ENCODE measurements around the gene FAM209A.
"Not testable (repeated sequence)": the region's sequence is repeated elsewhere in the genome, so short reads cannot be mapped to it uniquely, and the experiment has no call there.

Gene FAM209A, protein sequence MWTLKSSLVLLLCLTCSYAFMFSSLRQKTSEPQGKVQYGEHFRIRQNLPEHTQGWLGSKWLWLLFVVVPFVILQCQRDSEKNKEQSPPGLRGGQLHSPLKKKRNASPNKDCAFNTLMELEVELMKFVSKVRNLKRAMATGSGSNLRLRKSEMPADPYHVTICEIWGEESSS

DNA sequence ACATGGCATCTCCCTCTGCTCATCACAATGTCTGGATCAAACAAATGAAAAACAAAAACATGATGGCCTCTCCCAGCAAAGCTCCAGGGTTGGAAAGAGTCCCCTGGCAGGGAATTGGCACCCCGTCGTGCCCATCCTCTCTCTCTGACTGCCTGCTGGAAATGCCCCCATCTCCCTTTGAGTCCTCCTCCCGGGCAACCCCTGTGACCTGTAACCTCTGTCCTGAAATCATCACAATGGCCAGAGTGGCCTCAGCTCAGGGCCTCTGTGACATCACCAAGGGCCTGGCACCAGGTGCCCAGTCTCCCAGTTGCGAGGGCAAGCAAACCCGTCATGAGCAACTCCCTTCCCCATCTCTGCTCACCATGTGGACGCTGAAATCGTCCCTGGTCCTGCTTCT is at the start of gene FAM209A:
FAM209A (plus strand) TSS at position 301 of the 400 bp plus-strand sequence; CDS start at position 366, 65 bp downstream.
- not testable (repeated sequence) for DNase-seq

DNA sequence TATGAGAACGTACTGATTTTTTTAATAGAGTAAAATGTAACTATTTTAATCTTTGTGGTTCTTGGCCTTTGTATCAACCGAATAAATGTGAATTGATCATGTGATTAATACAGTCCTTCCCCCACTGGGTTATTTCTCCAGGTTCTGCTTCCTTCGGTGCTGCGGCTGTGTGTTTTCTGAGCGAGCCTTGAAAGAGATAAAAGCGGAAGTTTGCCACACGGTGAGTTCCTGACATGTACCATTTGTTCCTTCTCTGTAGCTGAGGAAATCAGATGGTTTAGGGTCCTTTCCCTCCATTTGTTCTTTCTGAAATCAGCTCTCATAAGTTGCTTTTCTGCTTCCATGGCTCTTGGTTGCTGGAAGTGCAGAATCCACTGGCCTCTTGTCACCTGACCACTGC is 40.6 kb upstream of the FAM209A start:
- no peak for DNase-seq

DNA sequence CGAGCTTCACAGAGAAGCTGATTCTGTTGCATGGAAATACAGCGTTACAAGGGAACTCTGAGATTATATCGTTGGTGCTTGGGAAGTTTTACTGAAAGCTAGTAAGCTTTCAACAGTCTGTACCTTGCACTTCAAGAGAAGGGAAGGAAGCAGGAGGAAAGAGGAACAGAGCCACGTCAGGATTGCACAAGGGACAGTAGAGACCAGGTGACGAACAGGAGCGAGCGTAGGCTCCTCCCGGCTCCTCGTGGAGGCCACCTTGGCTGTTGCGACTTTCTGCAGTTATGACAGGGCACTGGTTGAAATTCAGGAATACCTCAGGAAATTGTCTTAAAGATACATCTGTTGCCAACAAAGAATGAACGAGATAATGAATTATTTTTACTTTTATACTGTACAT is 37.3 kb upstream of the FAM209A start:
- no peak for DNase-seq

DNA sequence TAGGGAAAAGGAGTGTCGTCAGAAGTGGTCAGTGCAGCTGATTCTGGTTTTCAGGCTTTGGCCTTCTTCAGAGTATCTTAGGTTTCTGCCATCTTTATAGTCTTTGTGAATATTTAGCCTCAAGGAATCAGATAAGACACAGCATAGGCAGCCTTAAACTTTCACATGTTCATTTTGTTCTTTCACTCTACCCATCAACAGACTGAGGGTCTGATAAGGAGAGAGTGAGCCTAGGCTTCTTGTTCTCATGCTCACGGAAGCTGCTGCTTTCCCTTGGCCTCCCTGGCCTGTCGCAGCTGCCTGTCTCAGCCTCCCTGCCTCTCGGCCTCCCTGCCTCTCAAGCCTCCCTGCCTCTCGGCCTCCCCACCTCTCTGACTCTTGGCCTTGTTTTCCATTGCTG is 36.0 kb upstream of the FAM209A start:
- DNase-seq = no peak

DNA sequence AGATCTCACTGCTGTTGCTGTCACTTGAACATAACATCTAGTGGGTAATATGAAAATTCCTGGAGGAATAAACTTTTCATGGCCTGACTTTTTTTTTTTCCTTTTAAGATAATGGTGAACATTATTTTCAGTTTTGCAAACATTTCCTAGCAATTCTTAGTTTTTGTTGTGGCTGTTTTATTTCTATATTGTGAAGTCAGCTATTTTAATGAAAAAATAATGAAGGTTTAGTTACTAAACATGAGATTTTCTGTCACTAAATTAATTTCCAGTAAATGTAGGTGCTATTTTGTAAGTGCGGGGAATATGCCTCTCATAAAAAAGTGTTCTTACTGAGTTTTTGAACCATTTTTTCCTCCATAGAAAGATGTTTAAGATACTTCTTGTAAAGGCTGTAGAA is 23.4 kb upstream of the FAM209A start:
- DNase-seq = no peak

DNA sequence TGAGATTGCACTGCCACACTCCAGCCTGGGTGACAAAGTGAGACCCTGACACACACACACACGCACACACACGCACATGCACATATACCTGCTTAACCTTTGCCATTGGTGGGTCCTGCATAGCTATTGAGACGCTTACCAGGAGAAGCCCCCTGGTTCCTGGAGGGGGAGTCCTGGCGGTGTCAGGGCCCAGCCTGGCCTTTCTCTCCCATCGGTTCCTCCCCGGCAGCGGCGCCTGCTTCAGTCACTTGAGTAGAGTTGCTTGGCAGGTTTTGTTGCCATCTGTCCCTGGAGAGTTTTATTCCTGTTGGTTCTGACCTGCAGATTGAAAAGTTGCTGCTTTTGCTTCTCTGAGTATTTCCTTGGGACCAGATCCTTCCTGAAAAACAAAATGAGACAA is 20.6 kb upstream of the FAM209A start:
- DNase-seq = no peak

DNA sequence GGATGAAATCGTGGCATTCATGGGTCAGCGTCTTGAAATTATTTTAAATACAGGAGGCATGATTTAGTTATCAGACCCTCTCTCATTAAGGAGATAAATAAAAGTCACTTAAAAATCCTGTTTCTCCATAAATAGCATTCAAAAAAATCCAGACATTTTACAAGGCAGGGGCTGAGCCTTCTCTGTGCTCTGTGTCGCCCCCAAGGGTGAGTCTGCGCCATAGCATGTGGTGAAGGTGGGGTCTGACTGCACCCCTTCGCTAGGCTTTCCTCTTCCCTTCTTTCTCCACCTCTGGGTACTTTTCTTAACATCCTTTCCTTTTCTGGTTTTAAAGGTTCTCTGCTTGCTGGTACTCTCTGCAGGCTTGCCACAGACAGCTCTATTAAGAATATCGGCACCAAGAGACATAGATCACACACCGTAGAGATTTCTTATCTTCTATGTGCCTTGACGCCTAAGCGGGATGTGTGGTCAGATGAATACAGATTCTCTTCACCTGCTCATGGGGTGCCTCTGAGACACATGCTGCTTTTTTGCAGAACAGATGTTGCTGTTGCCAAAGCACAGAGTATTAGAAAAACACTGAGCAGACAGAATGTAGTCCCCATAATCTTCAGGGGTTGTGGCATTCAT is 20.1 kb upstream of the FAM209A start:
- no peak for DNase-seq

DNA sequence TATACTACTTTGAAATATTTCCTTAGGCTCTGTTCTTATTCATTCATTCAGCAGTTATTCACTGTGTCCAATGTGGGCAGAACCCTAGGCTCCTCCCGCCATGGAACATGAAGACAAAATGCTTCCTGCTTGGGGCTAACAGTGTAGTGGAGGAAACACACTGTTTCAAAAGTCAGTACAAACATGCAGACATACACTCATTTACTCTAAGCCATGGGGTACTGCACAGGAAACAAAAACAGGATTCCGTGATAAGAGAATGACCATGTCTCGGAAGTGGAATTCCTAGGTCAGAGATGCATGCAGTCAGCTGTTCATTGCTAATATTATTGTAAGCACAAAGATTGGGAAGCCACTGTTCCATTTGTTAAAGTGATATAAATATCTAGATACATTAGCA is 18.4 kb upstream of the FAM209A start:
- DNase-seq = no peak

DNA sequence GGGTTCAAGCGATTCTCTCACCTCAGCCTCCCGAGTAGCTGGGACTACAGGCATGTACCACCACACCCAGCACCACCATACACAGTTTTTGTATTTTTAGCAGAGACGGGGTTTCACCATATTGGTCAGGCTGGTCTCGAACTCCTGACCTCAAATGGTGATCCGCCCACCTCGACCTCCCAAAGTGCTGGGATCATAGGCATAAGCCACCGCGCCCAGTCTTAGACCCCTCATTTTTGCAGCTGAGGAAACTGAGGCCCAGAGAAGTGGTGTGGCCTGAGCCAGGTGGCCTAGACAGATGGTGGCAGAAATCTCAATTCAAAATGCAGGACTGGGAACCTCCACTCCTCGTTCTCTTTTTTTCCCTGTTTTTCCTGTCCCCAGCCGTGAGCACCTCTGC is 12.6 kb upstream of the FAM209A start:
- no peak for DNase-seq

DNA sequence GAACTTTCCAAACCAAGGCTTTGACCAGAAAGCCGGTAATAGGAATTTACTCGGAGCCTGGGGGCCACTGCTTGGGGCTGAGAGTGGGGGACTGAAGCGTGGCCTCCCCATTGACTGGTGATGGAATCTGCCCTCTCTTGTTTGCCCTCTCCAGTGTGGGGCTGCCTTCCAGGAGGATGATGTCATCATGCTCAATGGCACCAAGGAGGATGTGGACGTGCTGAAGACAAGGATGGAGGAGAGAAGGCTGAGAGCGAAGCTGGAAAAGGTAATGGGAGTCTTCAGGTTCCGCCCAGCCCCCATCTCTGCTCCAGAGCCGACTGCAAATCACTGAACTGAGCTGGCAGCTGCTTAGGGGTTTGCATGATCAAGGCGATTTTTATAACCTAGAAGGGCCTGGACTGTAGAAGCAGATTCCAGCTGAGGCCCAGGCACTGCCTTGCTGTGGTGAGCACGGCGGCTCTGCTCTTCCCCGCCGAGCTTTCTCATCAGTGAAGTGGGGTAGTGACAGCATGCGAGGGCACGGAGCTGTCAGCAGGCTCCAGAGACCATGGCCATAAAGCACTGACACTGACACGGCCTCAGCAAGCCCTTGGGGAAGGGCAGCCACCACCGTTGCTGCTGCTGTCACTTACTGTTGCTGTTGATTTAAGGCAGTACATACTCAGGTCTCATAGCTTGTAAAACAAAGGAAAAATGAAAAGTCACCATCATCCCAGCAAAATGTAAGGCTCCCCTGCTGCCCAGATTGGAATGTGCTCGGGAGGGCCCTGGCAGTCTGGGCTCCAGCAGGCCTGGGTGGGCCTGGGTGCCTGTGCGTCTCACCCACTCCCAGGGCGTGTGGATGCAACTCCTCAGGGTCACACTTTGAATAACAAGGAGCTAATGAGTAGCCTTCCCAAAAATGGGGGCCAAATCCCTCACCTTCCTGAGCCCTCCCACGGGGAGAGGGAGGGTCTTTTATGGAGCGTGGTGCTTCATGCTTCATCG is 11.1 kb upstream of the FAM209A start:
- DNase-seq = no peak

DNA sequence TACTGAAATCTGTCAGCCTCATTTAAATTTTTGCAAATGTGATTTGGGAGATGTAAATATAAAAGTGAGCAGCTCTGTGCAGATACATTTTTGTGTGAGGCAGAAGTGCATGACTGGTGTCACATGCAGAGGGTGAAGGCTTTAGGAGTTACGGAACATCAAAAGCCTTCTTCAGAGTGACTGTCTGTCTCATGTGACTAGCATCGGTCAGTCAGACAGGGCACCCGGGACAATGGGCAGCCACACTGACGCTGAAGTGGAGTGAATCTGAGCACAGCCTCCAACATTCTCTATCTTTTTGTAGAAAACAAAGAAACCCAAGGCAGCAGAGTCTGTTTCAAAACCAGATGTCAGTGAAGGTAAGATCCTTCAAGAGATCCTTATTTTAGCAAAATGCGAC is 7.9 kb upstream of the FAM209A start:
- DNase-seq = no peak

DNA sequence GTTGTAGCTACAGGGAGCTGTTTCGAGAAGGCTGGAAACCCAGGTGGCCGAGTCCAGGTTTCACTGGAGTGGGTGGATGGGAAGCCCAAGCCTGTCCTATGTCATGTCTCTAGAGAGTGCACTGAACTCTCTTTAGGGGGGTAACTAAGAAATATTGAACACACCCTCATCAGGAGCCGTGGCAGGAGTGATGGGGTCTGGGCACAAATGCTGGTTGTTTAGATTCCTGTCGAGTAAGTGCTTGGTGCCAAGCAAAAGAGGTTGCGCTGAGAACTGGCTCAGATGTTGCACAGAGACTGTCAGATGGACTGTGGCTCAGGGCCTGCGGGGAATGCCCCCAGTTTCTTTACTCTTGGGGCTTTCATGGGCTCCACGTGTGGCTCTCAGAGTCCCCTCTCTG is 7.3 kb upstream of the FAM209A start:
- DNase-seq = no peak

DNA sequence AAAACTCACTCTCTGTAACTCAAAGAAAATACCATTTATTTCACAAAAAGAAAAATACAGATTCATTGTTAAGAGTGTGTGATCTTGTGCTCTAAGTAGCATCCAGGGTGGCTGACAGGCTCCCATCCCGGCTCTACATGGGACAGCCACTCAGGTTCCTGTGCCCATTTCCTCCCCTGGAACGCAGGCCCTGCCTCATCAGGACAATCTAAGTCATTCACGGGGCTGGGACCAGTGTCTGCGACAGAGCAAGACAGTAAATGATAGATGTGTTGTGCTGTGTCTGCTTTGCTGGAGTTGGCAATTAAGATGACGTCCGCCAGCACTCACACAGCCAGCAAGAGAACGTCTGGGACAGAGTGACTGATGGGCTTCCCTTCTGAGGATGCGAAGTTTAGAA is 6.9 kb upstream of the FAM209A start:
- no peak for DNase-seq

DNA sequence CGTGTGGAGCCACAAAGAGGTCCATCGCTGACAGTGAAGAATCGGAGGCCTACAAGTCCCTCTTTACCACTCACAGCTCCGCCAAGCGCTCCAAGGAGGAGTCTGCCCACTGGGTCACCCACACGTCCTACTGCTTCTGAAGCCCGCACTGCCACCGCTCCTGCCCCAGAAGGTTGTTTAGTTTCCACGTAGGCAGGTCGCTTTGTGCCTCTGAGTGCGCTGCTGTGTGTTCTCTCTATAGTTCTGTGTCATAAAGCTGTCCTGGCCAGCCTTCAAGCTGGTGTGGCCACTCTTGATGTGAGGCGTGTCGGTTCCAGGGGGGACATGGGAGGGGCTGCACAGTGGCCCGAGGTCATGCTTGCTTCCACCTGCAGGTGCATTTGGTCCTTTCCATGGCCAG is 6.4 kb upstream of the FAM209A start:
- DNase-seq = no peak

DNA sequence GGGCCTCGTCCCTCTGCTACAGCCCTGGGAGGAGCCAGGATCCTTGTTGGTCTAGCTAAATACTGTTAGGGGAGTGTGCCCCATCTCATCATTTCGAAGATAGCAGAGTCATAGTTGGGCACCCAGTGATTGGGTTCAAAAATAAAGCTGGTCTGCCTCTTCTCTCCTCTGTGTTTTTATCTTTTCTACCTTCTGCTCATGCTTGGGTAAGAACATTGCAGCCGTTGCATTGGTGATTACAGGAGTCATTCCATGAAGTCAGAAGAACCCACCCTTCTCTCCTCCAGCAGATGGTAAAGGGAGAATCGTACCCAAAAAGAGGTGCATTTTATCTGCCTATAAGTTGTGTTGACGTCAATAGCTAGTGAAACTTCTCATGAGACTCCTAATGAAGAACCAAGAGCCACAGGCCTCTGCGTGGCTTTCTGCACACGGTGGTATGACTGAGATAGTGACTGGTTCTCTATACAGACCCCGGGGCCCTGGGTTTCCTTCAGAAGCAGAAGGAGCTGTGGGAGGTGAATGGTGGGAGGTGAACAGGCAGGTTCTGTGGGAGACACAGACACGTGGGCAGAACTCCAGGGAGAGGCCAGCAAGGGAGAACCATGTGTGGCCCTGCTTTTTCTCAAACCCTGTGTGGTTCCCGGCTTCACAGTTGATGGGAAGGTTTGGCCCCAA is 5.7 kb upstream of the FAM209A start:
- DNase-seq = no peak

DNA sequence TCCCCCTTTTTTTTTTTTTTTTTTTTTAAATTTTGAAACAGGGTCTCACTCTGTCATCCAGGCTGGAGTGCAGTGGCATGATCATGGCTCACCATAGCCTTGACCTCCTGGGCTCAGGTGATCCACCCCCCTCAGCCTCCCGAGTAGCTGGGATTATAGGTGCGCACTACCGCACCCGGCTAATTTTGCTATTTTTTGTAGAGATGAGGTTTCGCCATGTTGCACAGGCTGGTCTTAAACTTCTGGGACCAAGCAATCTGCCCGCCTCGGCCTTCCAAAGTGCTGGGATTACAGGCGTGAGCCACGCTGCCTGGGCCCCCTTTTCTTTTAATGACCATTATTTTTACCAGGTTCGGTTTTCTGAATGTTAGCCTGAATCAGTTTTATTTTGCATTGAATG is 5.0 kb upstream of the FAM209A start:
- DNase-seq = no peak

DNA sequence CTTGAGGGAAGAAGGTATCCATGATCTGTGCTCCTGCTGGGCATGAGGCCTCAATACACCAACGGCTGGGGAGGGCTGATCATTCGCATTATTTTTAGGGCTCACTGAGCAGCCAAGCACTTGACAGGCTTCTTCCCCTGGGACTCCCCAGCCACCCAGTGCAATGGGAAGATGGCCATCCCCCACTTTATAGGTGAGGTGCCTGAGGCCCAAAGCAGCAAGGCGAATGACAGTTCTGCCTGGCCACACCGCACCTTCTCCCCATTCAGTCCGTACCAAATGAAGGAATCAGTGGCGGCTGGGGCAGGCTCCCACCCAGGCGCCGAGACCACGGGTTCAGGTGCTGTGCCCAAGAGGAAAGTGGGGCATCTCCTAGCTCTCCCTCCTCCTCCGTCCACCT is 4.4 kb upstream of the FAM209A start:
- no peak for DNase-seq

DNA sequence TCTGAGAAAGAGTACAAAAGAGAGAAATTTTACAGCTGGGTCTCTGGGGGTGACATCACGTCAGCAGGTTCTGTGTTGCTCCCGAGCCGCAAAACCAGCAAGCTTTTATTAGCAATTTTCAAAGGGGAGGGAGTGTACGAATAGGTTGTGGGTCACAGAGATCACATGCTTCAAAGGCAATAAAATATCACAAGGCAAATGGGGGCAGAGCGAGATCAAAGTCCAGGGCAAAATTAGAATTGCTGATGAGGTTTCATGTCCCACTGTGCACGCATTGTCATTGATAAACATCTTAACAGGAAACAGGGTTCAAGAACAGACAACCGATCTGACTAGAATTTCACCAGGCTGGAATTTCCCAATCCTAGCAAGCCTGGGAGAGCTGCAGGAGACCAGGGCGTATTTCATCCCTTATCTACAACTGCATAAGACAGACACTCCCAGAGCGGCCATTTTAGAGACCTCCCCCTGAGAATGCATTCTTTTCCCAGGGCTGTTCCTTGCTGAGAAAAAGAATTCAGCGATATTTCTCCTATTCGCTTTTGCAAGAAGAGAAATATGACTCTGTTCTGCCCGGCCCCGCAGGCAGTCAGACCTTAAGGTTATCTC is 3.7 kb upstream of the FAM209A start:
- not testable (repeated sequence) for DNase-seq

DNA sequence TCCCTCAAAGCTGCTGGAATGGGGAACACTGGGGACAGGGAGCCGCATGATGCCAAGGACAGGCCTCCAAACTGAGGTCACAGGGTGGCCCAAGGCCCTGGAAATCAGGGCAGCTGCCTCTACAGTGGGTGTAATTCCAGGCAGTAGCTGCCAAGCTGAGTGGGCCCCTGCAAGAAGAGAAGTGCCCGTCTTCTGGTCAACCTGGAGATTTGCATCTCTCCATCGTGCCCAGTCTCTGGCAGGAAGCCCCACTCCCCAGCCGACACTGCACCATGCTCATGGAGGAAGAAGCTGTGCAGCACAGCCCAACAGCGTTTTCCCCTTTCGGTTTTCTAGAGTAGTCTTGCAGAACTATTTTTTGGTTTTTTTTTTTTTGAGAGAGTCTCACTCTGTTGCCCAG is 2.2 kb upstream of the FAM209A start:
- DNase-seq = no peak

DNA sequence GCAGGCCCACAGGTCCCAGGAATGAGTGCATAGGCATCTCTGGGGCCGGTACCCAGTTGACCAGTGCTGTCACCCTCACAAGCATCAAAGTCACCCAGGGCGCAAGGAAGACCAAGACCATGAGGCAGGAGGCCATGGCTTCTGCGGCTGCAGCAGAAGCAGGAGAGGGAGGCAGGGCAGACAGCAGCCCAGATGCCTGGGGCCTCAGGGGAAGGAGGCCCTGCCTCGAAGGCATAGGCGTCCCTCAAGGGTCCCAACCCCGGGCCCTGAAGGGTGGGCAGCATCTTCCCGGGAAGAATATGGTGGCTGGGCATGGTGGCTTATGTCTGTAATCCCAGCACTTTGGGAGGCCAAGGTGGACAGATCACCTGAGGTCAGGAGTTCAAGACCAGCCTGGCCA is 3.0 kb downstream of the FAM209A start:
- no peak for DNase-seq

DNA sequence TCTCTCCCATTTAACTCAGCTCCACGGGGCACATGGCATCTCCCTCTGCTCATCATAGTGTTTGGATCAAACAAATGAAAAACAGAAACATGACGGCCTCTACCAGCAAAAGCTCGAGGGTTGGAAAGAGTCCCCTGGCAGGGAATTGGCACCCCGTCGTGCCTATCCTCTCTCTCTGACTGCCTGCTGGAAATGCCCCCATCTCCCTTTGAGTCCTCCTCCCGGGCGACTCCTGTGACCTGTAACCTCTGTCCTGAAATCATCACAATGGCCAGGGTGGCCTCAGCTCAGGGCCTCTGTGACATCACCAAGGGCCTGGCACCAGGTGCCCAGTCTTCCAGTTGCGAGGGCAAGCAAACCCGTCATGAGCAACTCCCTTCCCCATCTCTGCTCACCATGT is 8.4 kb downstream of the FAM209A start, which contains the start of gene FAM209B:
FAM209B (plus strand) TSS at position 301 of the 400 bp plus-strand sequence; CDS start at position 397, 96 bp downstream.
- not testable (repeated sequence) for DNase-seq

DNA sequence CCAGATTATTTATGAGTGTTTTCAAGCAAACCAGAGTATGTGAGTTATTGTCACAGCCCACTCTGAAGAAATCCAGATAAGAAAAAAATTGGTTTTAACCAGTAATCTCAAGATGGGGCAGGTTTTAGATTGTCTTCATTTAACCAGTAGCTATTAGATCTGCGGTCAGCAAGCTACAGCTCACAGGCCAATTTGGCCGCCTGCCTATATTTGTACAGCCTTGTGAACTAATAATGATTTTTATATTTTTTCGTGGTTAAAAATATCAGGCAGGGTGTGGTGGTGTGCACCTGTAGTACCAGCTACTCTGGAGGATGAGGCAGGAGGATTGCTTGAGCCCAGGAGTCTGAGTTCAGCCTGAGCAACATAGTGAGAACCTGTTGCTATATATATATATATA is 13.5 kb downstream of the FAM209A start:
- DNase-seq = no peak

DNA sequence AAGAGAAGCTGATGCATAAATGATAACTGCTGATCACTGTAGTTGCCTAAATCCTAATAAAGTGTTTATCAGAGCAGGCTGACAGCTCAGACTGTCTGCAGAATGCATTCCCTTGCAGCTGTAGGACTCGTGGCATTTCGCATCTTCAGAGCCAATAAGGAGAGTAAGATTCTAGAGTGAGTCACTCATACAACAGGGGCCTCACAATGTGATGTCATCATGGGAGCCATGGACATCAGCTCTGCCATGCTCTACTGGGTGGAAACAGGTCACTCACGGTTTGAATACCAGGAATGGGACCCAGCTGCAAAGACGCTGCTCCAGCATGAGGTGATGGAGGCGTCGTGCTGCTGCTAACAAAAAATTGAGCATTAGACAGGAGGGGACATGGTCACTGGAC is 15.9 kb downstream of the FAM209A start:
- DNase-seq = no peak

All from SW 1271 (cell line).